ENCODE measurements around the gene DLG4. TPM values are rescaled to one million over a fixed set of nuclear protein-coding genes. Genes with fewer than 3 reads are reported as not detected.

DLG4 gene
- total and polyA plus RNA-seq, 10 donors: 3.0 to 38.5 (median 23.5) TPM

DNA sequence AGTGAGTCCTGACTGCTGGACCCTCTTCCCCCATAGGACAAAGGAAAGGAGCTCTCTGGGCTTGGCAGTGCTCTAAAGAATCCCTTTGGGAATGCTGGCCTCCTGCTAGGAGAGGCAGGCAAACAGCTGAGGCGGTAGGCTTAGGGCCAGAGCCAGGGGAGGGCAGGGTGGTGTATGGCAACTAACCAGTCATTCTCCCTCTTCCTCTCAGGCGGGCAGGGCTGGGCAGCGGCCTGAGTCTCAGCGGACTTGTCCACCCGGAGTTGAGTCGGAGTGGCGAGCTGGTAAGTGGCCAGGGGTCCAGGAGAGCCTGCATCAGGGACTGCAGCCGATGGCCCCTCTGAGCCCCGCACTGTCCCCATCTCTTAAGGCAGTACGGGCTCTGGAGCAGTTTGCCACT, 4.5 kb upstream of the DLG4 start:
- TF ChIP-seq POLR2A (IDR thresholded peaks at IDR 0.05): no peak
- TF ChIP-seq POLR2AphosphoS5 (IDR thresholded peaks at IDR 0.05): peak; percentile 23 to 66 (median 42)
- TF ChIP-seq, protein P1, sequence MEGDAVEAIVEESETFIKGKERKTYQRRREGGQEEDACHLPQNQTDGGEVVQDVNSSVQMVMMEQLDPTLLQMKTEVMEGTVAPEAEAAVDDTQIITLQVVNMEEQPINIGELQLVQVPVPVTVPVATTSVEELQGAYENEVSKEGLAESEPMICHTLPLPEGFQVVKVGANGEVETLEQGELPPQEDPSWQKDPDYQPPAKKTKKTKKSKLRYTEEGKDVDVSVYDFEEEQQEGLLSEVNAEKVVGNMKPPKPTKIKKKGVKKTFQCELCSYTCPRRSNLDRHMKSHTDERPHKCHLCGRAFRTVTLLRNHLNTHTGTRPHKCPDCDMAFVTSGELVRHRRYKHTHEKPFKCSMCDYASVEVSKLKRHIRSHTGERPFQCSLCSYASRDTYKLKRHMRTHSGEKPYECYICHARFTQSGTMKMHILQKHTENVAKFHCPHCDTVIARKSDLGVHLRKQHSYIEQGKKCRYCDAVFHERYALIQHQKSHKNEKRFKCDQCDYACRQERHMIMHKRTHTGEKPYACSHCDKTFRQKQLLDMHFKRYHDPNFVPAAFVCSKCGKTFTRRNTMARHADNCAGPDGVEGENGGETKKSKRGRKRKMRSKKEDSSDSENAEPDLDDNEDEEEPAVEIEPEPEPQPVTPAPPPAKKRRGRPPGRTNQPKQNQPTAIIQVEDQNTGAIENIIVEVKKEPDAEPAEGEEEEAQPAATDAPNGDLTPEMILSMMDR (IDR thresholded peaks at IDR 0.05 in 8 of 11, conservative IDR thresholded peaks at IDR 0.05 in 3 of 11): no peak
- DNase-seq: no peak
- peaks cover 0 to 83% (median 70%) of the 10 kb centered on the region in 6 donors for H3K36me3 ChIP-seq
- H3K4me3 ChIP-seq: no peak overlapping the region
- 78 to 93% (median 91%) methylated on average over 9 to 10 of the region's 10 CpGs for WGBS, 5 donors
- intact Hi-C loops (cut with DNase I; ENCODE audit: low total_unique reads): no loop called here
- peak overlapping the region in 1 of 8 donors; percentile 38 for H3K27ac ChIP-seq
- no peaks in the 10 kb centered on the region for H3K9me3 ChIP-seq
- H3K27me3 ChIP-seq (replicated peaks in 1 of 7): no peaks in the 10 kb centered on the region
- peaks cover 14 to 42% (median 24%) of the 10 kb centered on the region in 6 donors for H3K4me1 ChIP-seq

DNA sequence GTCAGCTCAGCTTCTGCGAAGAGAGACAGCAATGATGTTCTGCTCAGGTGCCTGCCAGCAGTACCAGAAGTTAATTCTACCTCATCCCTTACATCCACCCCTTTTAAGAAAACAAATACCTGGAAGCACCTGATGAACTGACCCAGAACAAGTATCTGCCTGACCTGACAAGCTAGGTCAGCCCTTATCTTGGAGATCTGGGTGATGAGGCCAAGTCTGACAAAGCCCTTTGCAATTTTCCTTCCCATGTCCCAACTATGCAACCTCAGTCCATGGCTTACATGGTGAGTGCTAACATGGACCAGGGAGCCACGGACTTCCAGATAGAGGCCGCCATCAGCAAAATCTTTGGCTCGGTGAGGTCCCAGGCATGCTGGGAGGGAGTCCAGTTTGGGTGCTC, 3.7 kb upstream of the DLG4 start:
- Histone ChIP-seq H3K4me1 (peaks cover 19 to 50% (median 32%) of the 10 kb centered on the region in 6 donors), H3K9me3 (no peaks in the 10 kb centered on the region), H3K36me3 (peaks cover 0 to 76% (median 63%) of the 10 kb centered on the region in 6 donors), H3K4me3 (no peak overlapping the region), H3K27ac (peak overlapping the region in 1 of 8 donors; percentile 38), H3K27me3 (replicated peaks in 1 of 7) (no peaks in the 10 kb centered on the region)
- 88 to 98% (median 93%) methylated on average over 4 of the region's 4 CpGs for WGBS, 5 donors
- intact Hi-C loops (cut with DNase I; ENCODE audit: low total_unique reads): no loop called here
- DNase-seq: no peak
- TF ChIP-seq POLR2AphosphoS5 (IDR thresholded peaks at IDR 0.05): no peak
- TF ChIP-seq POLR2A (IDR thresholded peaks at IDR 0.05): no peak
- TF ChIP-seq, protein P1 (IDR thresholded peaks at IDR 0.05 in 8 of 11, conservative IDR thresholded peaks at IDR 0.05 in 3 of 11): no peak

DNA sequence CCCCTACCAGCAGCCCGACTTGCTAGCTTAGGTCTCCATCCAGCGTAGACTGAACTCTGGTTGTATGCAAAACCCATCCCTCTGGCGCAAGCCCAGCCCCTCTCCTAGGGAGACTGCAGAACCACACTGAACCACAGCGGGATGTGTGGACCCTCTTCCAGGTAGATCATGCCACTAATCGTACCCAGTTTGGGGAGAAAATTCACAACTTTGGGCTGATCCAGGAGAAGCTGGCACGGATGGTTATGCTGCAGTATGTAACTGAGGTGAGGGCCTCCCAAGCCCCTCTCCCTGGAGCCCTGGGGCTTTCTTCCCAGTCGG, 3.3 kb upstream of the DLG4 start:
- DNase-seq: no peak
- TF ChIP-seq POLR2A (IDR thresholded peaks at IDR 0.05): no peak
- TF ChIP-seq POLR2AphosphoS5 (IDR thresholded peaks at IDR 0.05): peak in 1 of 3 donors; percentile 16
- 83 to 90% (median 86%) methylated on average over 6 to 7 of the region's 7 CpGs for whole genome bisulfite sequencing, 5 donors
- Histone ChIP-seq H3K36me3 (peaks cover 0 to 72% (median 59%) of the 10 kb centered on the region in 6 donors), H3K9me3 (no peaks in the 10 kb centered on the region), H3K4me1 (peaks cover 23 to 54% (median 36%) of the 10 kb centered on the region in 6 donors), H3K27me3 (replicated peaks in 1 of 7) (no peaks in the 10 kb centered on the region), H3K27ac (peak overlapping the region in 1 of 8 donors; percentile 38), H3K4me3 (no peak overlapping the region)
- intact Hi-C loops (cut with DNase I; ENCODE audit: low total_unique reads): no loop called here

DNA sequence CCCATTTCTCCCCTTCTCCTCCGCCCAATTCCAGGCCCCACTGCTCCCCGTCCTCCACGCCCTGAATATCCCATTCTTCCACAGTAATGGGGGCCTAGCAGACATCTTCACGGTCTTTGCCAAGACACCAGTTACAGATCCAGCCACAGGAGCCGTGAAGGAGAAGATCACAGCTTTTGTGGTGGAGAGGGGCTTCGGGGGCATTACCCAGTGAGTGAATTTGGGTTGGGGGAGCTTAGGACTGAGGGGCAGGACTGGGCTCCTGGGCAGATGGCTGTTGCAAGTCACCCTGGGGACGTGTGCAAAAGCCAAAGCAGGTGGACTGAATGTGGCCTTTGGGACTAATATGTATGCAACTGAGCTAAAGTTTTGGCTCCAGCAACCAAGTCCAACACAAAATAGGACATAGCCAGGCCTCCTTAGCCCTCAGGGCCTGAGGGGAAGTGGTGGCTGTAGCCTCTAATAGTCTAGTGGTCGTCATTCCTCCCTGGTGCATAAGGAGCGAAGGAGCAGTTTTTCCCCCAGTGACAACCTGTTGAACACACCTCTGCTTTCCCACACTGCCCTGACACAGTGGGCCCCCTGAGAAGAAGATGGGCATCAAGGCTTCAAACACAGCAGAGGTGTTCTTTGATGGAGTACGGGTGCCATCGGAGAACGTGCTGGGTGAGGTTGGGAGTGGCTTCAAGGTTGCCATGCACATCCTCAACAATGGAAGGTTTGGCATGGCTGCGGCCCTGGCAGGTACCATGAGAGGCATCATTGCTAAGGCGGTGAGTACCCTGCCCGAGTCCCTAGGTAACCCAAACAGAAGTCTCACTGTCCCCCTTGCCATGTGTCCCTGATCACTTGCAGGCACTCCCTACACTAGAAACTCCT, 2.7 kb upstream of the DLG4 start:
- Histone ChIP-seq H3K4me1 (peaks cover 27 to 60% (median 42%) of the 10 kb centered on the region in 6 donors), H3K27me3 (replicated peaks in 1 of 7) (no peaks in the 10 kb centered on the region), H3K4me3 (no peak overlapping the region), H3K36me3 (peaks cover 0 to 66% (median 53%) of the 10 kb centered on the region in 6 donors), H3K9me3 (no peaks in the 10 kb centered on the region), H3K27ac (peak overlapping the region in 3 of 8 donors; percentile 91 to 99 (median 97))
- no peak for DNase-seq
- WGBS, 5 donors: 86 to 93% (median 91%) methylated on average over 15 of the region's 15 CpGs
- no peak for TF ChIP-seq POLR2A (IDR thresholded peaks at IDR 0.05)
- intact Hi-C loops (cut with DNase I; ENCODE audit: low total_unique reads): no loop called here
